HEK293 (cell line): ENCODE measurements around the gene ATP2B3.

ENCODE experiments used
- ATF2 ChIP-seq: fragments of 450-650 bp; formaldehyde crosslinking; IDR thresholded peaks from 2 replicates; pipeline ENCODE4 v1.5.1; 2016; ENCODE audit warnings: missing biosample characterization, missing genetic modification characterization, low read depth
- HOXD13 ChIP-seq: sonication (generic); formaldehyde crosslinking; IDR thresholded peaks from 2 replicates; pipeline ENCODE4 v1.8.0; 2022; ENCODE audit warnings: missing genetic modification reagents, borderline replicate concordance
- ZNF133 ChIP-seq: fragments of 450-650 bp; formaldehyde crosslinking; IDR thresholded peaks from 2 replicates; pipeline ENCODE4 v1.5.1; 2016; ENCODE audit warnings: missing biosample characterization, missing genetic modification characterization
- ZNF175 ChIP-seq: fragments of 450-650 bp; formaldehyde crosslinking; IDR thresholded peaks from 2 replicates; pipeline ENCODE4 v1.5.1; 2016; ENCODE audit warnings: missing biosample characterization, missing genetic modification characterization
- ZNF223 ChIP-seq: fragments of 450-650 bp; formaldehyde crosslinking; IDR thresholded peaks from 2 replicates; pipeline ENCODE4 v1.5.1; 2016; ENCODE audit warnings: missing biosample characterization, missing genetic modification characterization
- ZNF239 ChIP-seq: fragments of 450-650 bp; formaldehyde crosslinking; IDR thresholded peaks from 2 replicates; pipeline ENCODE4 v1.5.1; 2016; ENCODE audit warnings: missing biosample characterization, missing genetic modification characterization
- ZNF48 ChIP-seq: fragments of 450-650 bp; formaldehyde crosslinking; IDR thresholded peaks from 2 replicates; pipeline ENCODE4 v1.5.1; 2016; ENCODE audit warnings: missing biosample characterization, missing genetic modification characterization
- ZNF521 ChIP-seq: fragments of 450-650 bp; formaldehyde crosslinking; IDR thresholded peaks from 2 replicates; pipeline ENCODE4 v1.5.1; 2017; ENCODE audit warnings: missing biosample characterization, mild to moderate bottlenecking, missing genetic modification characterization
- ZNF560 ChIP-seq: fragments of 450-650 bp; formaldehyde crosslinking; IDR thresholded peaks from 2 replicates; pipeline ENCODE4 v1.5.1; 2017; ENCODE audit warnings: missing biosample characterization, missing genetic modification characterization, borderline replicate concordance
- ZNF600 ChIP-seq: fragments of 450-650 bp; formaldehyde crosslinking; IDR thresholded peaks from 2 replicates; pipeline ENCODE4 v1.5.1; 2016; ENCODE audit warnings: missing biosample characterization, missing genetic modification characterization
- ZNF660 ChIP-seq: fragments of 450-650 bp; IDR thresholded peaks from 2 replicates; pipeline ENCODE4 v1.5.1; 2018; ENCODE audit warnings: missing biosample characterization, mild to moderate bottlenecking, missing genetic modification characterization
- TF ChIP-seq, protein P1 (sequence below): fragments of 450-650 bp; formaldehyde crosslinking; IDR thresholded peaks from 2 replicates; pipeline ENCODE4 v1.5.1; 2016; ENCODE audit warnings: missing biosample characterization, missing genetic modification characterization
- TF ChIP-seq, protein P2 (sequence below): fragments of 450-650 bp; formaldehyde crosslinking; IDR thresholded peaks from 2 replicates; pipeline ENCODE4 v1.5.1; 2016; ENCODE audit warnings: missing biosample characterization, missing genetic modification characterization
- TF ChIP-seq, protein P3 (sequence below): fragments of 450-650 bp; formaldehyde crosslinking; IDR thresholded peaks from 2 replicates; pipeline ENCODE4 v1.5.1; 2016; ENCODE audit warnings: missing biosample characterization, missing genetic modification characterization, borderline replicate concordance

DNA sequence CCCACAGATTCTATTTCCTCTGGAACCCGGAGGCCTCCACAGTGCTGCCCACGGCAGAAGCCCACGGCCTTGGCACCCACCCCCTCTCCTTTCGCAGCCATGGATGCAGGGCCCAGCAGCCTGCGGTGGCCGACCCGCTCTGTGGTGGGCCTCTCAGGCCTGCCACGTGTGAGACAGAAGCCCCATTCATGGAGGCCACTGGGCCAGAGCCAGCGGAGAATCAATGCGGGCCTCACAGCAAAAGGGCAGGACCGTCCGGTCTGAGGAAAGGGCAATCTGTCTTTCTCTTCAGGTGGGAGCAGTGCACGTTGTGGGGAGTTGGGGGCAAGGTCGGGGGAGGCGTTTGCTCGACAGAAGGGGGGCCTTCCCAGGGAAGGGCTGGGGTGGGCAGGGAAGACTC, 38.7 kb upstream of the ATP2B3 start:
- TF ChIP-seq, protein P1, sequence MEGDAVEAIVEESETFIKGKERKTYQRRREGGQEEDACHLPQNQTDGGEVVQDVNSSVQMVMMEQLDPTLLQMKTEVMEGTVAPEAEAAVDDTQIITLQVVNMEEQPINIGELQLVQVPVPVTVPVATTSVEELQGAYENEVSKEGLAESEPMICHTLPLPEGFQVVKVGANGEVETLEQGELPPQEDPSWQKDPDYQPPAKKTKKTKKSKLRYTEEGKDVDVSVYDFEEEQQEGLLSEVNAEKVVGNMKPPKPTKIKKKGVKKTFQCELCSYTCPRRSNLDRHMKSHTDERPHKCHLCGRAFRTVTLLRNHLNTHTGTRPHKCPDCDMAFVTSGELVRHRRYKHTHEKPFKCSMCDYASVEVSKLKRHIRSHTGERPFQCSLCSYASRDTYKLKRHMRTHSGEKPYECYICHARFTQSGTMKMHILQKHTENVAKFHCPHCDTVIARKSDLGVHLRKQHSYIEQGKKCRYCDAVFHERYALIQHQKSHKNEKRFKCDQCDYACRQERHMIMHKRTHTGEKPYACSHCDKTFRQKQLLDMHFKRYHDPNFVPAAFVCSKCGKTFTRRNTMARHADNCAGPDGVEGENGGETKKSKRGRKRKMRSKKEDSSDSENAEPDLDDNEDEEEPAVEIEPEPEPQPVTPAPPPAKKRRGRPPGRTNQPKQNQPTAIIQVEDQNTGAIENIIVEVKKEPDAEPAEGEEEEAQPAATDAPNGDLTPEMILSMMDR (tag by site-specific recombination): no peak
- TF ChIP-seq ZNF560 (tag by site-specific recombination) (no peak), ZNF239 (no peak), ZNF600 (tag by site-specific recombination) (no peak), ZNF133 (no peak), ZNF175 (tag by site-specific recombination) (no peak), HOXD13 (CRISPR knock-in tag) (no peak), ZNF660 (tag by site-specific recombination) (no peak), ZNF521 (tag by site-specific recombination) (no peak), ZNF223 (tag by site-specific recombination) (no peak), ZNF48 (no peak), ATF2 (tag by site-specific recombination) (no peak)
- TF ChIP-seq, protein P2, sequence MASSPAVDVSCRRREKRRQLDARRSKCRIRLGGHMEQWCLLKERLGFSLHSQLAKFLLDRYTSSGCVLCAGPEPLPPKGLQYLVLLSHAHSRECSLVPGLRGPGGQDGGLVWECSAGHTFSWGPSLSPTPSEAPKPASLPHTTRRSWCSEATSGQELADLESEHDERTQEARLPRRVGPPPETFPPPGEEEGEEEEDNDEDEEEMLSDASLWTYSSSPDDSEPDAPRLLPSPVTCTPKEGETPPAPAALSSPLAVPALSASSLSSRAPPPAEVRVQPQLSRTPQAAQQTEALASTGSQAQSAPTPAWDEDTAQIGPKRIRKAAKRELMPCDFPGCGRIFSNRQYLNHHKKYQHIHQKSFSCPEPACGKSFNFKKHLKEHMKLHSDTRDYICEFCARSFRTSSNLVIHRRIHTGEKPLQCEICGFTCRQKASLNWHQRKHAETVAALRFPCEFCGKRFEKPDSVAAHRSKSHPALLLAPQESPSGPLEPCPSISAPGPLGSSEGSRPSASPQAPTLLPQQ (tag by site-specific recombination): no peak
- TF ChIP-seq, protein P3, sequence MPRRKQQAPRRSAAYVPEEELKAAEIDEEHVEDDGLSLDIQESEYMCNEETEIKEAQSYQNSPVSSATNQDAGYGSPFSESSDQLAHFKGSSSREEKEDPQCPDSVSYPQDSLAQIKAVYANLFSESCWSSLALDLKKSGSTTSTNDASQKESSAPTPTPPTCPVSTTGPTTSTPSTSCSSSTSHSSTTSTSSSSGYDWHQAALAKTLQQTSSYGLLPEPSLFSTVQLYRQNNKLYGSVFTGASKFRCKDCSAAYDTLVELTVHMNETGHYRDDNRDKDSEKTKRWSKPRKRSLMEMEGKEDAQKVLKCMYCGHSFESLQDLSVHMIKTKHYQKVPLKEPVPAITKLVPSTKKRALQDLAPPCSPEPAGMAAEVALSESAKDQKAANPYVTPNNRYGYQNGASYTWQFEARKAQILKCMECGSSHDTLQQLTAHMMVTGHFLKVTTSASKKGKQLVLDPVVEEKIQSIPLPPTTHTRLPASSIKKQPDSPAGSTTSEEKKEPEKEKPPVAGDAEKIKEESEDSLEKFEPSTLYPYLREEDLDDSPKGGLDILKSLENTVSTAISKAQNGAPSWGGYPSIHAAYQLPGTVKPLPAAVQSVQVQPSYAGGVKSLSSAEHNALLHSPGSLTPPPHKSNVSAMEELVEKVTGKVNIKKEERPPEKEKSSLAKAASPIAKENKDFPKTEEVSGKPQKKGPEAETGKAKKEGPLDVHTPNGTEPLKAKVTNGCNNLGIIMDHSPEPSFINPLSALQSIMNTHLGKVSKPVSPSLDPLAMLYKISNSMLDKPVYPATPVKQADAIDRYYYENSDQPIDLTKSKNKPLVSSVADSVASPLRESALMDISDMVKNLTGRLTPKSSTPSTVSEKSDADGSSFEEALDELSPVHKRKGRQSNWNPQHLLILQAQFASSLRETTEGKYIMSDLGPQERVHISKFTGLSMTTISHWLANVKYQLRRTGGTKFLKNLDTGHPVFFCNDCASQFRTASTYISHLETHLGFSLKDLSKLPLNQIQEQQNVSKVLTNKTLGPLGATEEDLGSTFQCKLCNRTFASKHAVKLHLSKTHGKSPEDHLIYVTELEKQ (tag by site-specific recombination): no peak
